Endothelial cell of hepatic sinusoid (primary cell): ENCODE results near the gene ENPP1.

Experiments
- in situ Hi-C: cut with HindIII; loops from 2 replicates; pipeline ENCODE4 v1.10.0; 2017; ENCODE audit warnings: low sequenced_read_pairs

ENPP1 gene

GRCh38 chr6:131937703-131938631 lies 130.1 kb downstream of the ENPP1 start:
- in situ Hi-C loops = loop anchor here (5.0 kb wide), 1 partner anchor 74 kb away; no protein-coding TSS in a partner anchor
